ENCODE data around the gene ADGRV1. TPM values are rescaled to one million over a fixed set of nuclear protein-coding genes. Genes with fewer than 3 reads are reported as not detected.

The ADGRV1 gene
- total RNA-seq, 2 donors from 2014 or later = 97.6 to 117 TPM

- 88% methylated on average over 2 of the region's 2 CpGs for WGBS, 2 experiments (ENCODE audit: insufficient coverage in 1 of 2, insufficient read length in 1 of 2)
- H3K27ac Mint-ChIP-seq = no peak overlapping the region
Measured at GRCh38 chr5:91114658-91115057, 556.1 kb downstream of the ADGRV1 start.

GRCh38 chr5:91118354-91118753, 559.8 kb downstream of the ADGRV1 start:
- no peak for DNase-seq
- peak overlapping the region; percentile 19 for H3K27ac ChIP-seq (ENCODE audit: low read depth, low read length)

More at GRCh38 chr5:91114658-91115057, 556.1 kb downstream of the ADGRV1 start:
- H3K27me3 Mint-ChIP-seq (ENCODE audit: insufficient read depth) = no peaks in the 10 kb centered on the region
- H3K4me1 Mint-ChIP-seq = peaks cover 17% of the 10 kb centered on the region
- Histone ChIP-seq H3K9me3 (ENCODE audit: control insufficient read depth, low read length) (no peaks in the 10 kb centered on the region), H3K9ac (ENCODE audit: extremely low read depth, low read length, poor library complexity, severe bottlenecking) (no peak overlapping the region), H3K4me3 (ENCODE audit: low read length) (no peak overlapping the region), H3K27ac (ENCODE audit: low read depth, low read length) (no peak overlapping the region), H3K4me1 (ENCODE audit: control insufficient read depth, insufficient read depth, low read length) (peaks cover 14% of the 10 kb centered on the region), H3K36me3 (ENCODE audit: control insufficient read depth, insufficient read depth, low read length) (no peaks in the 10 kb centered on the region), H3K27me3 (ENCODE audit: control insufficient read depth, insufficient read depth, low read length, poor library complexity, severe bottlenecking) (no peaks in the 10 kb centered on the region)
- no peak for TF ChIP-seq CTCF (conservative IDR thresholded peaks at IDR 0.05)
- no peak overlapping the region for H3K4me3 Mint-ChIP-seq
- H3K36me3 Mint-ChIP-seq (ENCODE audit: low read depth) = peaks cover 10% of the 10 kb centered on the region
- H3K9me3 Mint-ChIP-seq = no peaks in the 10 kb centered on the region
- DNase-seq = no peak

GRCh38 chr5:91118796-91119195, 560.2 kb downstream of the ADGRV1 start:
- no peaks in the 10 kb centered on the region for H3K9me3 ChIP-seq (ENCODE audit: control insufficient read depth, low read length)
- H3K4me3 ChIP-seq (ENCODE audit: low read length) = no peak overlapping the region
- peaks cover 10% of the 10 kb centered on the region for H3K36me3 Mint-ChIP-seq (ENCODE audit: low read depth)
- peaks cover 10% of the 10 kb centered on the region for H3K4me1 ChIP-seq (ENCODE audit: control insufficient read depth, insufficient read depth, low read length)
- peaks cover 37% of the 10 kb centered on the region for H3K4me1 Mint-ChIP-seq
- H3K27ac ChIP-seq (ENCODE audit: low read depth, low read length) = peak overlapping the region; percentile 19
- H3K36me3 ChIP-seq (ENCODE audit: control insufficient read depth, insufficient read depth, low read length) = no peaks in the 10 kb centered on the region
- no peak for TF ChIP-seq CTCF (conservative IDR thresholded peaks at IDR 0.05)
- no peaks in the 10 kb centered on the region for H3K9me3 Mint-ChIP-seq
- H3K9ac ChIP-seq (ENCODE audit: extremely low read depth, low read length, poor library complexity, severe bottlenecking) = no peak overlapping the region
- H3K4me3 Mint-ChIP-seq = no peak overlapping the region
- no peak for DNase-seq
- H3K27ac Mint-ChIP-seq = no peak overlapping the region
- H3K27me3 Mint-ChIP-seq (ENCODE audit: insufficient read depth) = no peaks in the 10 kb centered on the region
- H3K27me3 ChIP-seq (ENCODE audit: control insufficient read depth, insufficient read depth, low read length, poor library complexity, severe bottlenecking) = no peaks in the 10 kb centered on the region

More at GRCh38 chr5:91118354-91118753, 559.8 kb downstream of the ADGRV1 start:
- H3K27me3 Mint-ChIP-seq (ENCODE audit: insufficient read depth) = no peaks in the 10 kb centered on the region
- no peaks in the 10 kb centered on the region for H3K36me3 ChIP-seq (ENCODE audit: control insufficient read depth, insufficient read depth, low read length)
- no peak for TF ChIP-seq CTCF (conservative IDR thresholded peaks at IDR 0.05)
- H3K9me3 Mint-ChIP-seq = no peaks in the 10 kb centered on the region
- no peaks in the 10 kb centered on the region for H3K27me3 ChIP-seq (ENCODE audit: control insufficient read depth, insufficient read depth, low read length, poor library complexity, severe bottlenecking)
- 86 to 88% methylated on average over 3 of the region's 3 CpGs for WGBS, 2 experiments (ENCODE audit: insufficient coverage in 1 of 2, insufficient read length in 1 of 2)
- peaks cover 10% of the 10 kb centered on the region for H3K36me3 Mint-ChIP-seq (ENCODE audit: low read depth)
- H3K4me3 Mint-ChIP-seq = no peak overlapping the region
- no peak overlapping the region for H3K27ac Mint-ChIP-seq
- H3K4me3 ChIP-seq (ENCODE audit: low read length) = no peak overlapping the region
- H3K9ac ChIP-seq (ENCODE audit: extremely low read depth, low read length, poor library complexity, severe bottlenecking) = no peak overlapping the region
- no peaks in the 10 kb centered on the region for H3K9me3 ChIP-seq (ENCODE audit: control insufficient read depth, low read length)
- H3K4me1 ChIP-seq (ENCODE audit: control insufficient read depth, insufficient read depth, low read length) = peaks cover 10% of the 10 kb centered on the region
- H3K4me1 Mint-ChIP-seq = peaks cover 33% of the 10 kb centered on the region

All from endodermal cell (in vitro differentiated cells).